ENCODE results near the gene MCF2L2. TPM values are rescaled to one million over a fixed set of nuclear protein-coding genes. Genes with fewer than 3 reads are reported as not detected.
"Not testable (repeated sequence)": the region's sequence is repeated elsewhere in the genome, so short reads cannot be mapped to it uniquely, and the experiment has no call there.

The MCF2L2 gene
- total RNA-seq, 1 donor from 2014 or later = 2.7 TPM

- H3K27me3 Mint-ChIP-seq = peaks cover 24% of the 10 kb centered on the region
- H3K4me3 Mint-ChIP-seq = no peak overlapping the region
- no peak for DNase-seq (ENCODE audit: extremely low spot score, unreplicated experiment)
- H3K9me3 Mint-ChIP-seq = no peaks in the 10 kb centered on the region
- H3K36me3 Mint-ChIP-seq = no peaks in the 10 kb centered on the region
- TF ChIP-seq CTCF (conservative IDR thresholded peaks at IDR 0.05) = no peak
- peaks cover 16% of the 10 kb centered on the region for H3K4me1 Mint-ChIP-seq (ENCODE audit: unreplicated experiment)
- no peak overlapping the region for H3K27ac Mint-ChIP-seq
Measured at GRCh38 chr3:183181606-183182005, 246.8 kb downstream of the MCF2L2 start.

GRCh38 chr3:183180784-183181295 is 247.6 kb downstream of the MCF2L2 start:
- no peak for TF ChIP-seq CTCF (conservative IDR thresholded peaks at IDR 0.05)
- Mint-ChIP-seq H3K27me3 (peaks cover 32% of the 10 kb centered on the region), H3K4me3 (peak overlapping the region; percentile 80), H3K36me3 (no peaks in the 10 kb centered on the region), H3K27ac (peak overlapping the region; percentile 63), H3K4me1 (ENCODE audit: unreplicated experiment) (peaks cover 16% of the 10 kb centered on the region), H3K9me3 (no peaks in the 10 kb centered on the region)
- no peak for DNase-seq (ENCODE audit: extremely low spot score, unreplicated experiment)

- no peak for DNase-seq (ENCODE audit: extremely low spot score, unreplicated experiment)
- Mint-ChIP-seq H3K4me3 (peak overlapping the region; percentile 80), H3K9me3 (no peaks in the 10 kb centered on the region), H3K36me3 (no peaks in the 10 kb centered on the region), H3K4me1 (ENCODE audit: unreplicated experiment) (peaks cover 10% of the 10 kb centered on the region), H3K27me3 (peaks cover 38% of the 10 kb centered on the region), H3K27ac (peak overlapping the region; percentile 63)
- TF ChIP-seq CTCF (conservative IDR thresholded peaks at IDR 0.05) = no peak
Measured at GRCh38 chr3:183180110-183180783, 248.2 kb downstream of the MCF2L2 start.

GRCh38 chr3:183179550-183179908 is 248.9 kb downstream of the MCF2L2 start:
- H3K4me3 Mint-ChIP-seq = peak overlapping the region; percentile 80
- H3K36me3 Mint-ChIP-seq, H3K9me3 Mint-ChIP-seq: not testable (repeated sequence)

GRCh38 chr3:183178833-183179549 is 249.4 kb downstream of the MCF2L2 start:
- peak overlapping the region; percentile 75 for H3K27ac Mint-ChIP-seq
- DNase-seq (ENCODE audit: extremely low spot score, unreplicated experiment) = no peak
- TF ChIP-seq CTCF (conservative IDR thresholded peaks at IDR 0.05) = peak; percentile 38
- no peaks in the 10 kb centered on the region for H3K36me3 Mint-ChIP-seq
- H3K27me3 Mint-ChIP-seq = peaks cover 44% of the 10 kb centered on the region
- H3K4me3 Mint-ChIP-seq = peak overlapping the region; percentile 89
- peaks cover 10% of the 10 kb centered on the region for H3K4me1 Mint-ChIP-seq (ENCODE audit: unreplicated experiment)
- H3K9me3 Mint-ChIP-seq = no peaks in the 10 kb centered on the region

More at GRCh38 chr3:183179550-183179908, 248.9 kb downstream of the MCF2L2 start:
- peak; percentile 1 for TF ChIP-seq CTCF (conservative IDR thresholded peaks at IDR 0.05)
- not testable (repeated sequence) for DNase-seq (ENCODE audit: extremely low spot score, unreplicated experiment)
- Mint-ChIP-seq H3K27me3 (peaks cover 44% of the 10 kb centered on the region), H3K4me1 (ENCODE audit: unreplicated experiment) (peaks cover 10% of the 10 kb centered on the region), H3K27ac (peak overlapping the region; percentile 63)

All from type B pancreatic cell (in vitro differentiated cells).